ENCODE measurements around the gene CYS1. TPM values are rescaled to one million over a fixed set of nuclear protein-coding genes. Genes with fewer than 3 reads are reported as not detected.

CYS1 gene
- total RNA-seq: 0.28 TPM in 1 of 2 replicates, not detected in the other

GRCh38 chr2:10079870-10080535 is at the start of gene CYS1:
CYS1 (minus strand) TSS chr2:10080411; CDS start chr2:10080223, 188 bp downstream.

GRCh38 chr2:10122500-10123280 is 42.5 kb upstream of the CYS1 start, which contains the start of gene RRM2:
RRM2 (plus strand) TSS chr2:10122739; CDS start chr2:10122799, 60 bp downstream.

GRCh38 chr2:10043256-10043905 is 36.8 kb downstream of the CYS1 start, which contains the start of gene KLF11:
KLF11 (plus strand) TSS chr2:10043550; CDS start chr2:10043717, 167 bp downstream.

Other genes with a start within 250 kb of the CYS1 start
- gene TAF1B, start 236.9 kb downstream of the CYS1 start, total RNA-seq: 4.4 and 13.9 TPM in 2 replicates
- gene GRHL1, start 128.7 kb downstream of the CYS1 start, total RNA-seq: 33.9 and 50.1 TPM in 2 replicates
- gene KLF11, start 36.9 kb downstream of the CYS1 start, total RNA-seq: 3.7 and 4.9 TPM in 2 replicates
- gene RRM2, start 42.3 kb upstream of the CYS1 start, total RNA-seq: 97.3 and 152 TPM in 2 replicates
- gene HPCAL1, start 222.5 kb upstream of the CYS1 start, total RNA-seq: 37.9 and 40.1 TPM in 2 replicates

Measured in airway epithelial cell (primary cell).